SK-N-MC (cell line): ENCODE results near the gene CXCL8.

ENCODE experiments used
- EZH2 ChIP-seq: fragments of 200-600 bp; sonication (generic); IDR thresholded peaks from one replicate; pipeline ENCODE4 v1.6.1; 2017; ENCODE audit warnings: antibody characterized with exemption
- FOXP2 ChIP-seq: optimal IDR thresholded peaks from 2 replicates; pipeline ENCODE3; 2011; ENCODE audit warnings: mild to moderate bottlenecking, moderate library complexity; ENCODE audit not compliant: insufficient read depth; ENCODE audit errors: extremely low read length, control extremely low read depth
- POLR2AphosphoS5 ChIP-seq: IDR thresholded peaks from 2 replicates; pipeline ENCODE4 v1.6.1; 2012; ENCODE audit warnings: mild to moderate bottlenecking, low read depth, low read length, borderline replicate concordance

DNA sequence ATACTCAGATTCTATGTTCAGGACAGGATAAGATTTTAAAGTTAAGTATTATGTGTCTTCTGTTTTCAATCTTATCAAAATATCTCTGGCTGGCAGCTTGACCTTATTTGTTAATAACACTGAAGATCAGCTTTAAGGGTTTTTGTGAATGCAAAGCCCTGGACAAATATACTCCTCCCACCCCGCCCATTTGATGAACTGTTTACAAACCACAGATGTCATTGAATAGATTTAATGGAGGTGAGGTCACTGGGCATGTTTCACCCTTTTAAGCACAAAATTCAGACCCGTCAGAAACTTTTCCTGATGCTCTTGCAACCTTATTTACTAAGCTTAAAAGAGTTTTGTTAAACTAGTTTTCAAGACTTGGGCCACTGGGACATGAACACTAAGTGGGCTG is 10.1 kb upstream of the CXCL8 start:
- TF ChIP-seq EZH2 (no peak), POLR2AphosphoS5 (no peak), FOXP2 (no peak)
